Fibroblast of lung (primary cell): ENCODE measurements around the gene CAB39L. TPM values are rescaled to one million over a fixed set of nuclear protein-coding genes. Genes with fewer than 3 reads are reported as not detected.

ENCODE experiments used
- DNase-seq, 2 donors: peaks; one replicate each; pipeline versions ENCODE4 v3.0.0 to v3.0.0-alpha.2; 2010; ENCODE audit warnings: low read depth in 2 of 2
- H2AFZ ChIP-seq: 2 replicates; pipeline ENCODE4 v1.5.1; 2012; ENCODE audit warnings: low read length, control low read depth, inconsistent platforms
- H3K27ac ChIP-seq: 2 replicates; pipeline ENCODE4 v1.5.1; 2011; ENCODE audit warnings: low read length, control low read depth; ENCODE audit not compliant: insufficient read depth
- H3K27me3 ChIP-seq: 2 replicates; pipeline ENCODE4 v1.5.1; 2011; ENCODE audit warnings: mild to moderate bottlenecking, low read length; ENCODE audit not compliant: control insufficient read depth, insufficient read depth
- H3K36me3 ChIP-seq: 2 replicates; pipeline ENCODE4 v1.5.1; 2011; ENCODE audit warnings: low read length; ENCODE audit not compliant: control insufficient read depth, insufficient read depth
- H3K4me1 ChIP-seq: 2 replicates; pipeline ENCODE4 v1.5.1; 2011; ENCODE audit warnings: low read length; ENCODE audit not compliant: control insufficient read depth, insufficient read depth; ENCODE audit errors: extremely low read depth
- H3K4me2 ChIP-seq: 2 replicates; pipeline ENCODE4 v1.5.1; 2011; ENCODE audit warnings: low read length, control low read depth; ENCODE audit not compliant: insufficient read depth; ENCODE audit errors: extremely low read depth
- H3K4me3 ChIP-seq, 4 experiments: fragments of 200-600 bp in 1 of 4; sonication (generic) in 1 of 4; replicated peaks in 1 of 4; 2 replicates each; pipeline ENCODE4 v1.5.1; 2011 to 2016; ENCODE audit warnings: low read length in 4 of 4, low read depth in 3 of 4, mild to moderate bottlenecking in 3 of 4, control low read depth in 2 of 4, inconsistent platforms in 1 of 4, mixed read lengths in 1 of 4; ENCODE audit not compliant: insufficient read depth in 1 of 4; ENCODE audit errors: control extremely low read depth in 1 of 4
- H3K79me2 ChIP-seq: 2 replicates; pipeline ENCODE4 v1.5.1; 2012; ENCODE audit warnings: mild to moderate bottlenecking, low read length, inconsistent platforms; ENCODE audit not compliant: control insufficient read depth, insufficient read depth
- H3K9ac ChIP-seq: 2 replicates; pipeline ENCODE4 v1.5.1; 2011; ENCODE audit warnings: mild to moderate bottlenecking, low read length, control low read depth; ENCODE audit not compliant: insufficient read depth
- H3K9me3 ChIP-seq: 2 replicates; pipeline ENCODE4 v1.5.1; 2012; ENCODE audit warnings: low read depth, low read length; ENCODE audit not compliant: control insufficient read depth, insufficient read depth
- H4K20me1 ChIP-seq: 2 replicates; pipeline ENCODE4 v1.5.1; 2011; ENCODE audit warnings: low read length; ENCODE audit not compliant: control insufficient read depth, insufficient read depth; ENCODE audit errors: extremely low read depth
- CTCF ChIP-seq, 2 donors: IDR thresholded peaks in 1 of 2; conservative IDR thresholded peaks in 1 of 2; 1 replicate in 1 of 2; 2 replicates in 1 of 2; pipeline ENCODE4 v1.5.1; 2011 to 2012; ENCODE audit warnings: low read length in 2 of 2, control low read depth in 1 of 2, inconsistent platforms in 1 of 2, low read depth in 1 of 2, mild to moderate bottlenecking in 1 of 2
- EZH2 ChIP-seq: IDR thresholded peaks from 2 replicates; pipeline ENCODE4 v1.5.1; 2012; ENCODE audit warnings: low read length, control low read depth, mild to moderate bottlenecking; ENCODE audit errors: missing control alignments
- polyA plus RNA-seq, 2 donors: library from polyadenylated mRNA; depleted of rRNA in 1 of 2; stranded (reverse) in 1 of 2; unstranded in 1 of 2; fragments of >200 nt; gene quantifications; 2 replicates each; pipeline ENCODE4 v1.2.1, GENCODE V29; 2011 to 2012; ENCODE audit warnings: missing spikeins in 1 of 2
- total RNA-seq: library from RNA; depleted of rRNA; stranded (reverse); fragments of >200 nt; gene quantifications from 2 replicates; pipeline ENCODE4 v1.2.1, GENCODE V29; 2014

Gene CAB39L
- total and polyA plus RNA-seq, 2 donors (not counting 1 experiment from before 2014, with no cell fraction given) = 9.4 to 13.0 TPM

DNA sequence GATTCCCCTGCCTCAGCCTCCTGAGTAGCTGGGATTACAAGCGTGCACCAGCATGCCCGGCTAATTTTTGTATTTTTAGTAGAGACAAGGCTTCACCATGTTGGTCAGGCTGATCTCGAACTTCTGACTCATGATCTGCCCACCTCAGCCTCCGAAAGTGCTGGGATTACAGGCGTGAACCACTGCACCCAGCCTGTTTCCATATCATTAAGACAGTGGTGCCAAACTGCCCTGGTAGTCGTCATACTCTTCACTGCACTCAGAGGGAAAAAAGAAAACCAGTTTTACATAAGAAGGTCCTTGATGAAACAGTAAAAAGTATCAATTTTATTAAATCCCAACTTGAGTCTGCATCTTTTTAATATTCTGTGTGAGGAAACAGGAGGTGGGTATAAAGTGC is 181.2 kb downstream of the CAB39L start:
- TF ChIP-seq CTCF (conservative IDR thresholded peaks at IDR 0.05 in 1 of 2, IDR thresholded peaks at IDR 0.05 in 1 of 2; ENCODE audit: low read depth in 1 of 2, low read length in 2 of 2) (no peak), EZH2 (no peak)
- Histone ChIP-seq H3K9me3 (no peaks in the 10 kb centered on the region), H4K20me1 (no peaks in the 10 kb centered on the region), H3K4me1 (no peaks in the 10 kb centered on the region), H3K4me2 (no peak overlapping the region), H2AFZ (no peak overlapping the region), H3K27me3 (no peaks in the 10 kb centered on the region), H3K79me2 (no peaks in the 10 kb centered on the region), H3K9ac (no peak overlapping the region), H3K4me3 (no peak overlapping the region), H3K27ac (no peak overlapping the region), H3K36me3 (peaks cover 1% of the 10 kb centered on the region)
- DNase-seq = no peak

DNA sequence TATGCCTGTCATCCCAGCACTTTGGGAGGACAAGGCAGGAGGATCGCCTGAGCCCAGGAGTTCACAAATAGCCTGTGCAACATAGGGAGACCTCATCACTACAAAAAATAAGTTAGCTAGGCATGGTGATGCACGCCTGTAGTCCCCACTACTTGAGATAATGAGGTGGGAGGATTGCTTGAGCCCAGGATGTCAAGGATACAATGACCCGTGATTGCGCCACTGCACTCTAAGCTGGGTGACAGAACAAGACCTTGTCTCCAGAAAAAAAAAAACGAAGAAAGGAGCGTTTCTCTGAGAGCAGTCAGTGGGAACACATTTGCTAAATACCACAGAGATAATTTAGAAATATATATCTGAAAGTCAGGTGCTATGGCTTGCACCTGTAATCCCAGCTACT is 184.3 kb downstream of the CAB39L start:
- no peak overlapping the region for H3K4me3 ChIP-seq
- TF ChIP-seq CTCF (conservative IDR thresholded peaks at IDR 0.05 in 1 of 2, IDR thresholded peaks at IDR 0.05 in 1 of 2; ENCODE audit: low read depth in 1 of 2, low read length in 2 of 2) = no peak
- DNase-seq = no peak
- no peaks in the 10 kb centered on the region for H3K9me3 ChIP-seq
- H3K27ac ChIP-seq = no peak overlapping the region
- no peaks in the 10 kb centered on the region for H3K4me1 ChIP-seq
- no peaks in the 10 kb centered on the region for H3K27me3 ChIP-seq
- H3K4me2 ChIP-seq = no peak overlapping the region
- H3K9ac ChIP-seq = no peak overlapping the region
- no peaks in the 10 kb centered on the region for H4K20me1 ChIP-seq
- H2AFZ ChIP-seq = no peak overlapping the region
- H3K79me2 ChIP-seq = no peaks in the 10 kb centered on the region
- peaks cover 1% of the 10 kb centered on the region for H3K36me3 ChIP-seq

Other genes starting within 250 kb of the CAB39L start
- gene MLNR, start 223.7 kb downstream of the CAB39L start, total RNA-seq = not detected in 2 replicates
- not detected in 2 replicates for gene MLNR, start 223.7 kb downstream of the CAB39L start, polyA plus RNA-seq
- 6.1 and 6.7 TPM in 2 replicates for gene CDADC1, start 196.1 kb downstream of the CAB39L start, total RNA-seq
- gene CDADC1, start 196.1 kb downstream of the CAB39L start, polyA plus RNA-seq = 4.1 and 6.6 TPM in 2 replicates
- 13.4 and 13.7 TPM in 2 replicates for gene SETDB2, start 210 bp upstream of the CAB39L start, total RNA-seq
- 8.3 and 10.4 TPM in 2 replicates for gene SETDB2, start 210 bp upstream of the CAB39L start, polyA plus RNA-seq
- gene PHF11, start 51.9 kb upstream of the CAB39L start, total RNA-seq = 18.5 and 26.8 TPM in 2 replicates
- gene PHF11, start 51.9 kb upstream of the CAB39L start, polyA plus RNA-seq = 32.8 and 46.8 TPM in 2 replicates
- gene RCBTB1, start 141.5 kb upstream of the CAB39L start, total RNA-seq = 29.8 and 42.6 TPM in 2 replicates
- gene RCBTB1, start 141.5 kb upstream of the CAB39L start, polyA plus RNA-seq = 22.7 and 22.8 TPM in 2 replicates
- gene ARL11, start 184.4 kb upstream of the CAB39L start, total RNA-seq = under 0.01 TPM in 1 of 2 replicates, not detected in the other
- not detected in 2 replicates for gene ARL11, start 184.4 kb upstream of the CAB39L start, polyA plus RNA-seq
- 90.3 and 93.7 TPM in 2 replicates for gene EBPL, start 247.4 kb upstream of the CAB39L start, total RNA-seq
- gene EBPL, start 247.4 kb upstream of the CAB39L start, polyA plus RNA-seq = 69.4 and 78.2 TPM in 2 replicates